Ovary (tissue), 3 donors: ENCODE data around the gene CCL13.

Experiments used
- CTCF ChIP-seq, 3 donors: fragments of 450-650 bp in 2 of 3; fragments of 200-600 bp in 1 of 3; IDR thresholded peaks; one replicate each; pipeline versions ENCODE4 v1.5.1 to v1.8.0; 2016 to 2022; ENCODE audit warnings: antibody characterized with exemption in 3 of 3, mild to moderate bottlenecking in 1 of 3
- EP300 ChIP-seq: sonication (generic); formaldehyde crosslinking; IDR thresholded peaks from one replicate; pipeline ENCODE4 v1.6.1; 2017; ENCODE audit warnings: antibody characterized with exemption
- POLR2A ChIP-seq: fragments of 450-650 bp; IDR thresholded peaks from one replicate; pipeline ENCODE4 v1.6.1; 2017; ENCODE audit warnings: antibody characterized with exemption, mild to moderate bottlenecking, moderate library complexity
- donor health status: DM: no; HTN: no; CAD: no.

- no peak for TF ChIP-seq CTCF (IDR thresholded peaks at IDR 0.05)
- TF ChIP-seq POLR2A = no peak
- TF ChIP-seq EP300 = no peak
These were observed 31.3 kb downstream of the CCL13 start for GRCh38 chr17:34387566-34387965.
